Tibial artery (tissue), 4 donors: ENCODE results near the gene GSTP1.
"Not testable (repeated sequence)": the region's sequence is repeated elsewhere in the genome, so short reads cannot be mapped to it uniquely, and the experiment has no call there.

Source experiments
- DNase-seq, 2 donors: peaks; one replicate each; pipeline ENCODE4 v3.0.0-alpha.2; 2019
- H3K27ac ChIP-seq, 2 donors: fragments of 200-600 bp; sonication (generic) in 1 of 2; 1 replicate in 1 of 2; 2 replicates in 1 of 2; pipeline ENCODE4 v1.5.1; 2018 to 2019; ENCODE audit warnings: mild to moderate bottlenecking in 1 of 2
- H3K27me3 ChIP-seq, 2 donors: fragments of 200-600 bp; sonication (generic) in 1 of 2; one replicate each; pipeline versions ENCODE4 v1.5.1 to v1.6.0; 2016 to 2019
- H3K36me3 ChIP-seq, 3 donors: fragments of 200-600 bp; sonication (generic) in 2 of 3; one replicate each; pipeline ENCODE4 v1.5.1; 2016 to 2019; ENCODE audit warnings: mild to moderate bottlenecking in 2 of 3
- H3K4me1 ChIP-seq, 4 donors: fragments of 200-600 bp; sonication (generic) in 2 of 4; 1 replicate in 3 of 4; 2 replicates in 1 of 4; pipeline ENCODE4 v1.5.1; 2016 to 2019
- H3K4me3 ChIP-seq, 2 donors: fragments of 200-600 bp; sonication (generic) in 1 of 2; 1 replicate in 1 of 2; 2 replicates in 1 of 2; pipeline ENCODE4 v1.5.1; 2018 to 2019; ENCODE audit warnings: mild to moderate bottlenecking in 2 of 2
- H3K9me3 ChIP-seq, 3 donors: fragments of 200-600 bp; sonication (generic) in 1 of 3; one replicate each; pipeline ENCODE4 v1.5.1; 2016 to 2019
- intact Hi-C: fragments of 100-400 bp; cut with DNase I; formaldehyde crosslinking; loops from one replicate; pipeline ENCODE4 v1.15.0; 2023; ENCODE audit warnings: low total_unique reads
- TF ChIP-seq, protein P1 (sequence below), 2 experiments: fragments of 200-600 bp in 1 of 2; fragments of 450-650 bp in 1 of 2; IDR thresholded peaks; one replicate each; pipeline ENCODE4 v1.5.1; 2017 to 2019; ENCODE audit warnings: antibody characterized with exemption in 2 of 2, mild to moderate bottlenecking in 1 of 2, moderate library complexity in 1 of 2

GSTP1 gene

GRCh38 chr11:67626131-67626833 lies 42.7 kb downstream of the GSTP1 start:
- H3K27me3 ChIP-seq, H3K27ac ChIP-seq, H3K4me3 ChIP-seq, DNase-seq, H3K36me3 ChIP-seq, H3K9me3 ChIP-seq, intact Hi-C loops: not testable (repeated sequence)
- peaks cover 6 to 27% (median 15%) of the 10 kb centered on the region in 4 donors for H3K4me1 ChIP-seq

DNA sequence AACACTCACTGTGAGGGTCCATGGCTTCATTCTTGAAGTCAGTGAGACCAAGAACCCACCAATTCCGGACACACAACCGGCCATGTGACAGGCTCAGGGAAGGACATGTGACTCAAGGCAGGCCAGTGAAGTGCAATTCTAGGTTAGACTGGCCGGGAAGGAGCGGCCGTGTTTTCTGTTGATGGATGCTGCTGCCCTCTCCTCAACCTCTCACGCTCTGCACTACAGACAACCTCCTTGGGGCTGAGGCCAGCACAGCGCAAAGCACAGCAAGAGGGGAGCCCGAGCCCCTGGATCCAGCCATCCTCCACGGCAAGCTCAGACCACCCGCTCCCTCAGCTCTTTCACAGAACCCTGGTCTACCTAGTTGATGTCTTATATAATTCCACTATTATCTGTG lies 43.4 kb downstream of the GSTP1 start:
- TF ChIP-seq, protein P1, sequence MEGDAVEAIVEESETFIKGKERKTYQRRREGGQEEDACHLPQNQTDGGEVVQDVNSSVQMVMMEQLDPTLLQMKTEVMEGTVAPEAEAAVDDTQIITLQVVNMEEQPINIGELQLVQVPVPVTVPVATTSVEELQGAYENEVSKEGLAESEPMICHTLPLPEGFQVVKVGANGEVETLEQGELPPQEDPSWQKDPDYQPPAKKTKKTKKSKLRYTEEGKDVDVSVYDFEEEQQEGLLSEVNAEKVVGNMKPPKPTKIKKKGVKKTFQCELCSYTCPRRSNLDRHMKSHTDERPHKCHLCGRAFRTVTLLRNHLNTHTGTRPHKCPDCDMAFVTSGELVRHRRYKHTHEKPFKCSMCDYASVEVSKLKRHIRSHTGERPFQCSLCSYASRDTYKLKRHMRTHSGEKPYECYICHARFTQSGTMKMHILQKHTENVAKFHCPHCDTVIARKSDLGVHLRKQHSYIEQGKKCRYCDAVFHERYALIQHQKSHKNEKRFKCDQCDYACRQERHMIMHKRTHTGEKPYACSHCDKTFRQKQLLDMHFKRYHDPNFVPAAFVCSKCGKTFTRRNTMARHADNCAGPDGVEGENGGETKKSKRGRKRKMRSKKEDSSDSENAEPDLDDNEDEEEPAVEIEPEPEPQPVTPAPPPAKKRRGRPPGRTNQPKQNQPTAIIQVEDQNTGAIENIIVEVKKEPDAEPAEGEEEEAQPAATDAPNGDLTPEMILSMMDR (IDR thresholded peaks at IDR 0.05): no peak
- Histone ChIP-seq H3K4me3 (no peak overlapping the region), H3K36me3 (no peaks in the 10 kb centered on the region), H3K9me3 (no peaks in the 10 kb centered on the region), H3K4me1 (peaks cover 6 to 29% (median 15%) of the 10 kb centered on the region in 4 donors), H3K27ac (no peak overlapping the region), H3K27me3 (no peaks in the 10 kb centered on the region)
- DNase-seq: no peak
- intact Hi-C loops: no loop called here

- no peak for DNase-seq
- Histone ChIP-seq H3K9me3 (no peaks in the 10 kb centered on the region), H3K36me3 (no peaks in the 10 kb centered on the region), H3K4me3 (no peak overlapping the region), H3K4me1 (peaks cover 6 to 29% (median 15%) of the 10 kb centered on the region in 4 donors), H3K27me3 (no peaks in the 10 kb centered on the region), H3K27ac (no peak overlapping the region)
- intact Hi-C loops: no loop called here
- TF ChIP-seq, protein P1 (IDR thresholded peaks at IDR 0.05): no peak
Measured at GRCh38 chr11:67627441-67627811, 43.8 kb downstream of the GSTP1 start.

GRCh38 chr11:67627812-67628624 lies 44.4 kb downstream of the GSTP1 start:
- no peak overlapping the region for H3K27ac ChIP-seq
- no peak overlapping the region for H3K4me3 ChIP-seq
- no peaks in the 10 kb centered on the region for H3K9me3 ChIP-seq
- H3K36me3 ChIP-seq: no peaks in the 10 kb centered on the region
- TF ChIP-seq, protein P1 (IDR thresholded peaks at IDR 0.05): no peak
- intact Hi-C loops: no loop called here
- no peak for DNase-seq
- no peaks in the 10 kb centered on the region for H3K27me3 ChIP-seq
- peaks cover 6 to 29% (median 15%) of the 10 kb centered on the region in 4 donors for H3K4me1 ChIP-seq

DNA sequence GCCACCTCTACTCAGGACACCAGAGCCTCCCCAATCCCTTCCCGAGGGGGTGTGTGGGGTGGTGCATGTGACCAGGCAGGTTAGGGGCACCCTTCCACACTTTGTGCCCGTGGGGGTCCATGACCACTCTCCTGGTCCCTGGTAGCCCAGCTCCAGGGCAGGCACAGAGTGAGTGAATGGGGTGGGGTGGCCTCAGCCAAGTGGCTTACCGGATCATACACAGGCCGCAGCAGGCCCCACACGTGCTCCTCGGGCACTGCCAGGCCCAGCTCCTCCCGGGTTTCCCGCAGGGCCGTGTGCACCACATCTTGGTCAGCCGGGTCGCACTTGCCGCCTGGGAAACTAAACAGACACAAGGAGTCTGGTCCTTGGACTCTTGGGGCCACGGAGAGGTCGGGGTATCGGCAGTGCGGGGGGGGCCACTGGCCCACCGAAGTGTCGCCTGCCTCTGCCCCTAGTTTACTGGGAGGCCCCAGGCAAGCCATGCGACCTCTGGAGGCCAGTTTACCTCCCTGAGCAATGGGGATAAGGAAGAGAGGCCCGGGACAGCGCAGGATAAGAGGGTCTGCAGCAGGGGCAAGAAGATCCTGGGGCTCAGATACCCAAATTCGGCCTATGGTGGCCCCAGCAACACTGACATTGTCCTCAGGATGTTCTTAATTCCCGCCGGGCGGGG lies 45.2 kb downstream of the GSTP1 start:
- intact Hi-C loops: no loop called here
- Histone ChIP-seq H3K27ac (peak overlapping the region; percentile 92 to 93), H3K4me3 (peak overlapping the region; percentile 59 to 83), H3K4me1 (peaks cover 6 to 29% (median 15%) of the 10 kb centered on the region in 4 donors), H3K36me3 (no peaks in the 10 kb centered on the region), H3K27me3 (no peaks in the 10 kb centered on the region), H3K9me3 (no peaks in the 10 kb centered on the region)
- DNase-seq: no peak
- TF ChIP-seq, protein P1 (IDR thresholded peaks at IDR 0.05): no peak
